ENCODE measurements around the gene PI16.
A peak's percentile ranks its signal among the peaks of the same experiment; 100 is the strongest.

The PI16 gene

GRCh38 chr6:36954262-36954931 is at the start of gene PI16:
TSS of gene PI16 (plus strand) at chr6:36954738. CDS start at chr6:36954761, 23 bp downstream.
- DNase-seq (ENCODE audit: low read depth in 2 of 2) = no peak

- no peak for DNase-seq (ENCODE audit: low read depth in 2 of 2)
Observed at GRCh38 chr6:36904851-36905393, 49.6 kb upstream of the PI16 start.

- DNase-seq (ENCODE audit: low read depth in 2 of 2) = no peak
Observed at GRCh38 chr6:36906539-36907325, 47.8 kb upstream of the PI16 start.

GRCh38 chr6:36907781-36908180 is 46.8 kb upstream of the PI16 start:
- DNase-seq (ENCODE audit: low read depth in 2 of 2) = no peak

GRCh38 chr6:36908747-36909146 is 45.8 kb upstream of the PI16 start:
- DNase-seq (ENCODE audit: low read depth in 2 of 2) = no peak

- DNase-seq (ENCODE audit: low read depth in 2 of 2) = peak; percentile 11 to 42
Observed at GRCh38 chr6:36912030-36912454, 42.5 kb upstream of the PI16 start.

- DNase-seq (ENCODE audit: low read depth in 2 of 2) = peak; percentile 28 to 57
Observed at GRCh38 chr6:36912586-36912985, 42.0 kb upstream of the PI16 start.

- DNase-seq (ENCODE audit: low read depth in 2 of 2) = no peak
Observed at GRCh38 chr6:36913082-36913481, 41.5 kb upstream of the PI16 start.

- no peak for DNase-seq (ENCODE audit: low read depth in 2 of 2)
Observed at GRCh38 chr6:36914227-36914794, 40.2 kb upstream of the PI16 start.

- DNase-seq (ENCODE audit: low read depth in 2 of 2) = no peak
Observed at GRCh38 chr6:36915599-36915998, 38.9 kb upstream of the PI16 start.

- DNase-seq (ENCODE audit: low read depth in 2 of 2) = no peak
Observed at GRCh38 chr6:36916126-36916525, 38.4 kb upstream of the PI16 start.

- no peak for DNase-seq (ENCODE audit: low read depth in 2 of 2)
Observed at GRCh38 chr6:36917541-36918193, 36.9 kb upstream of the PI16 start.

GRCh38 chr6:36920049-36920448 is 34.5 kb upstream of the PI16 start:
- no peak for DNase-seq (ENCODE audit: low read depth in 2 of 2)

GRCh38 chr6:36920546-36920945 is 34.0 kb upstream of the PI16 start:
- no peak for DNase-seq (ENCODE audit: low read depth in 2 of 2)

GRCh38 chr6:36924131-36924530 is 30.4 kb upstream of the PI16 start:
- DNase-seq (ENCODE audit: low read depth in 2 of 2) = no peak

GRCh38 chr6:36924778-36925374 is 29.7 kb upstream of the PI16 start:
- no peak for DNase-seq (ENCODE audit: low read depth in 2 of 2)

GRCh38 chr6:36925809-36926208 is 28.7 kb upstream of the PI16 start:
- DNase-seq (ENCODE audit: low read depth in 2 of 2) = no peak

GRCh38 chr6:36926708-36927513 is 27.6 kb upstream of the PI16 start:
- DNase-seq (ENCODE audit: low read depth in 2 of 2) = no peak

GRCh38 chr6:36927691-36928546 is 26.6 kb upstream of the PI16 start:
- DNase-seq (ENCODE audit: low read depth in 2 of 2) = no peak

- DNase-seq (ENCODE audit: low read depth in 2 of 2) = no peak
Observed at GRCh38 chr6:36928547-36928918, 26.0 kb upstream of the PI16 start.
